IMR-90 (cell line): ENCODE measurements around the gene PLEKHG7. TPM values are rescaled to one million over a fixed set of nuclear protein-coding genes. Genes with fewer than 3 reads are reported as not detected.

Experiments
- ATAC-seq: fragments of 200-7000 bp; cut with Tn5 transposase; 2 replicates; pipeline ENCODE4 v1.9.1; 2020; ENCODE audit warnings: low read depth, mild to moderate bottlenecking, moderate library complexity
- BruUV-seq: library from RNA; stranded (reverse); fragments of 400-500 nt; replicated peaks from 2 replicates; lab custom pipeline; 2021; lab: Mats Ljungman, UMichigan
- CTCF ChIA-PET: fragments of 300-600 bp; formaldehyde crosslinking; extraction: SDS; loops from one replicate; lab custom pipeline; 2021; ENCODE audit warnings: antibody characterized with exemption; lab: Yijun Ruan, JAX
- POLR2A ChIA-PET: fragments of 300-600 bp; sonication (Branson Sonifier 250); formaldehyde crosslinking; loops from one replicate; lab custom pipeline; 2022; ENCODE audit warnings: antibody characterized with exemption; ENCODE audit not compliant: unreplicated experiment; lab: Charles Lee
- DNase-seq: peaks from one replicate; pipeline ENCODE4 v3.0.0; 2013
- H2AFZ ChIP-seq: replicated peaks from 2 replicates; pipeline ENCODE3; 2013; ENCODE audit warnings: low read length, mild to moderate bottlenecking; ENCODE audit not compliant: poor library complexity
- H2AK5ac ChIP-seq: 2 replicates; pipeline ENCODE4 v1.6.1; 2013; ENCODE audit warnings: low read depth, low read length, inconsistent platforms
- H2AK9ac ChIP-seq: replicated peaks from 2 replicates; pipeline ENCODE3; 2013; ENCODE audit warnings: mild to moderate bottlenecking, low read depth, low read length, moderate library complexity; ENCODE audit not compliant: poor library complexity
- H2BK120ac ChIP-seq: 2 replicates; pipeline ENCODE4 v1.6.1; 2013; ENCODE audit warnings: low read depth, low read length, inconsistent platforms
- H2BK15ac ChIP-seq: 3 replicates; pipeline ENCODE4 v1.6.1; 2013; ENCODE audit warnings: low read depth, low read length, inconsistent platforms
- H2BK20ac ChIP-seq: 2 replicates; pipeline ENCODE4 v1.6.1; 2013; ENCODE audit warnings: low read depth, mild to moderate bottlenecking, inconsistent platforms, low read length, moderate library complexity
- H2BK5ac ChIP-seq: 2 replicates; pipeline ENCODE4 v1.6.1; 2013; ENCODE audit warnings: mild to moderate bottlenecking, low read depth, low read length, inconsistent platforms; ENCODE audit not compliant: poor library complexity, severe bottlenecking
- H3K14ac ChIP-seq: replicated peaks from 2 replicates; pipeline ENCODE4 v1.6.1; 2013; ENCODE audit warnings: low read depth, low read length, inconsistent platforms
- H3K18ac ChIP-seq: 2 replicates; pipeline ENCODE4 v1.6.1; 2013; ENCODE audit warnings: low read depth, low read length, control low read depth
- H3K23ac ChIP-seq: 2 replicates; pipeline ENCODE4 v1.6.1; 2013; ENCODE audit warnings: low read depth, low read length, inconsistent platforms
- H3K27ac ChIP-seq: 2 replicates; pipeline ENCODE4 v1.5.1; 2013; ENCODE audit warnings: mild to moderate bottlenecking, control low read depth, low read length; ENCODE audit not compliant: insufficient read depth
- H3K27me3 ChIP-seq: 2 replicates; pipeline ENCODE4 v1.6.1; 2013; ENCODE audit warnings: low read length; ENCODE audit not compliant: control insufficient read depth, insufficient read depth
- H3K36me3 ChIP-seq: 2 replicates; pipeline ENCODE4 v1.6.1; 2013; ENCODE audit warnings: low read length, mixed read lengths; ENCODE audit not compliant: control insufficient read depth, insufficient read depth
- H3K4ac ChIP-seq: 2 replicates; pipeline ENCODE4 v1.6.1; 2013; ENCODE audit warnings: low read depth, low read length, inconsistent platforms
- H3K4me1 ChIP-seq: 2 replicates; pipeline ENCODE4 v1.6.1; 2013; ENCODE audit warnings: low read length, mixed read lengths; ENCODE audit not compliant: control insufficient read depth, insufficient read depth
- H3K4me2 ChIP-seq: 2 replicates; pipeline ENCODE4 v1.6.1; 2013; ENCODE audit warnings: low read depth, mild to moderate bottlenecking, control low read depth, low read length, moderate library complexity
- H3K4me3 ChIP-seq: 2 replicates; pipeline ENCODE4 v1.5.1; 2013; ENCODE audit warnings: low read depth, mild to moderate bottlenecking, control low read depth, low read length, moderate library complexity; ENCODE audit not compliant: insufficient read depth
- H3K56ac ChIP-seq: 2 replicates; pipeline ENCODE4 v1.6.1; 2013; ENCODE audit warnings: low read length, inconsistent platforms; ENCODE audit not compliant: insufficient read depth; ENCODE audit errors: extremely low read depth
- H3K79me1 ChIP-seq, 2 experiments: 2 replicates each; pipeline ENCODE4 v1.6.1; 2013; ENCODE audit warnings: low read length in 2 of 2, inconsistent platforms in 1 of 2, low read depth in 1 of 2
- H3K9ac ChIP-seq: 2 replicates; pipeline ENCODE4 v1.6.1; 2013; ENCODE audit warnings: low read depth, low read length, control low read depth
- H3K9me1 ChIP-seq: 2 replicates; pipeline ENCODE4 v1.6.1; 2013; ENCODE audit warnings: low read length, inconsistent platforms; ENCODE audit not compliant: insufficient read depth
- H3K9me3 ChIP-seq: 2 replicates; pipeline ENCODE4 v1.6.1; 2013; ENCODE audit warnings: low read length; ENCODE audit not compliant: control insufficient read depth, insufficient read depth
- H4K20me1 ChIP-seq: 2 replicates; pipeline ENCODE4 v1.6.1; 2013; ENCODE audit warnings: low read length, inconsistent platforms; ENCODE audit not compliant: insufficient read depth
- H4K5ac ChIP-seq: 2 replicates; pipeline ENCODE4 v1.6.1; 2013; ENCODE audit warnings: mild to moderate bottlenecking, low read depth, low read length, control low read depth
- H4K8ac ChIP-seq, 2 experiments: 2 replicates each; pipeline ENCODE4 v1.6.1; 2013; ENCODE audit warnings: low read depth in 2 of 2, low read length in 2 of 2, control low read depth in 1 of 2, inconsistent platforms in 1 of 2
- H4K91ac ChIP-seq: 2 replicates; pipeline ENCODE4 v1.6.1; 2013; ENCODE audit warnings: low read depth, low read length, inconsistent platforms; ENCODE audit not compliant: insufficient read depth
- BHLHE40 ChIP-seq: fragments of 150-350 bp; IDR thresholded peaks from 2 replicates; pipeline ENCODE4 v1.6.1; 2016; ENCODE audit warnings: mild to moderate bottlenecking, low read depth, low read length
- CEBPB ChIP-seq: IDR thresholded peaks from 2 replicates; pipeline ENCODE4 v1.6.1; 2012; ENCODE audit warnings: low read depth, low read length, improper control_type of control experiment
- CHD1 ChIP-seq: IDR thresholded peaks from 2 replicates; pipeline ENCODE4 v1.6.1; 2012; ENCODE audit warnings: low read depth, low read length, improper control_type of control experiment
- FOS ChIP-seq: fragments of 150-350 bp; IDR thresholded peaks from 2 replicates; pipeline ENCODE4 v1.6.1; 2016; ENCODE audit warnings: low read depth, low read length
- MAFK ChIP-seq: IDR thresholded peaks from 2 replicates; pipeline ENCODE4 v1.6.1; 2012; ENCODE audit warnings: low read depth, low read length, improper control_type of control experiment
- MAZ ChIP-seq: IDR thresholded peaks from 2 replicates; pipeline ENCODE4 v1.6.1; 2012; ENCODE audit warnings: low read depth, mild to moderate bottlenecking, low read length, improper control_type of control experiment, moderate library complexity, borderline replicate concordance
- MXI1 ChIP-seq: IDR thresholded peaks from 2 replicates; pipeline ENCODE4 v1.6.1; 2012; ENCODE audit warnings: low read depth, mild to moderate bottlenecking, low read length, moderate library complexity, borderline replicate concordance
- NFE2L2 ChIP-seq: fragments of 150-350 bp; IDR thresholded peaks from 2 replicates; pipeline ENCODE4 v1.6.1; 2016; ENCODE audit warnings: low read depth, mild to moderate bottlenecking, low read length
- POLR2A ChIP-seq: IDR thresholded peaks from 2 replicates; pipeline ENCODE4 v1.6.1; 2012; ENCODE audit warnings: mild to moderate bottlenecking, low read depth, low read length
- RAD21 ChIP-seq: IDR thresholded peaks from 2 replicates; pipeline ENCODE4 v1.6.1; 2012; ENCODE audit warnings: low read length, improper control_type of control experiment
- RCOR1 ChIP-seq: IDR thresholded peaks from 2 replicates; pipeline ENCODE4 v1.6.1; 2012; ENCODE audit warnings: mild to moderate bottlenecking, low read length, improper control_type of control experiment; ENCODE audit not compliant: insufficient replicate concordance
- RFX5 ChIP-seq: IDR thresholded peaks from 2 replicates; pipeline ENCODE4 v1.8.0; 2012; ENCODE audit warnings: low read depth, mild to moderate bottlenecking, low read length, moderate library complexity
- SMC3 ChIP-seq: fragments of 150-350 bp; IDR thresholded peaks from 2 replicates; pipeline ENCODE4 v1.6.1; 2016; ENCODE audit warnings: low read depth, mild to moderate bottlenecking, antibody characterized with exemption, low read length, moderate library complexity
- WGBS, 2 experiments: methylation state at CpG; one replicate each; pipeline versions ENCODE4 v1.1.5 to v1.1.7; 2013; ENCODE audit warnings: missing lambda C conversion rate in 2 of 2; ENCODE audit not compliant: insufficient read length in 1 of 2; ENCODE audit errors: extremely low coverage in 2 of 2; 5-methylcytosine and 5-hydroxymethylcytosine counted together
- dilution Hi-C: fragments of 300-500 bp; cut with HindIII; formaldehyde crosslinking; loops from one replicate; pipeline ENCODE4 v1.14.3; 2018; ENCODE audit warnings: low sequenced_read_pairs; ENCODE audit not compliant: unreplicated experiment
- in situ Hi-C: fragments of 300-500 bp; cut with MboI; formaldehyde crosslinking; loops from 3 replicates; pipeline ENCODE4 v1.14.3; 2019; ENCODE audit warnings: low sequenced_read_pairs, inconsistent platforms, mixed read lengths
- intact Hi-C: fragments of 100-400 bp; cut with micrococcal nuclease; formaldehyde crosslinking; loops from 2 replicates; pipeline ENCODE4 v1.10.0; 2022
- polyA plus RNA-seq, 3 experiments: library from polyadenylated mRNA; depleted of rRNA; stranded (reverse); fragments of >200 nt; gene quantifications; 2 replicates each; pipeline ENCODE4 v1.2.3, GENCODE V29; 2012; ENCODE audit warnings: low replicate concordance in 1 of 3
- total RNA-seq: library from RNA; depleted of rRNA; stranded (reverse); fragments of >200 nt; gene quantifications from 2 replicates; pipeline ENCODE4 v1.2.3, GENCODE V29; 2012
- TF ChIP-seq, protein P1 (sequence below): conservative IDR thresholded peaks from 2 replicates; pipeline ENCODE4 v1.5.1; 2012; ENCODE audit warnings: mild to moderate bottlenecking, low read depth, low read length, improper control_type of control experiment
- TF ChIP-seq, protein P2 (sequence below): fragments of 150-350 bp; IDR thresholded peaks from 2 replicates; pipeline ENCODE4 v1.6.1; 2017; ENCODE audit warnings: mild to moderate bottlenecking, antibody characterized with exemption, low read length, low read depth
- TF ChIP-seq, protein P3 (sequence below): fragments of 150-350 bp; IDR thresholded peaks from 2 replicates; pipeline ENCODE4 v1.6.1; 2016; ENCODE audit warnings: low read depth, mild to moderate bottlenecking, low read length, moderate library complexity, borderline replicate concordance

The PLEKHG7 gene
- total and polyA plus RNA-seq, 2 of the 4 experiments (the other 2 are of a cell fraction), result not detected

DNA sequence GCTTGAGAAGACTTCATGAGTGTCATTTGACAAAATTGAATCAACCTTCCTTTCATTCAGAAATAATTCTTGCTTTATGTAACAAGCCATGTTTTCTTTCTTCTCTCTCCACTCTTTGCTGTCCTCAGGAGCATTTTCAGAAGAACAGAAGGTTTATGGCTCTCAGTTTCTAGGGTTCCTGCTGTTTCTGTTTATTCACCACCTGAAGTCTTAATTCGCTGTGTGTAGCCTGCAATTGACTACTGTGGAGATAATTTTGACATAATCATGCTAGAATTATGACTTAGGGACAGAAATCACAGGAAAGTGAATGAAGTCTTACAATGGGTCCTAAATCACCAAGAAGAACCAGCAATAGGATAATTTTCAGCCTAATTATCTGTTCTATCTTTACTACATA lies 7.2 kb upstream of the PLEKHG7 start:
- TF ChIP-seq FOS (no peak), NFE2L2 (no peak), RFX5 (no peak), MXI1 (no peak), BHLHE40 (no peak), POLR2A (no peak), CEBPB (no peak), RCOR1 (no peak), MAZ (no peak), RAD21 (no peak), MAFK (no peak), CHD1 (no peak), SMC3 (no peak)
- TF ChIP-seq, protein P1, sequence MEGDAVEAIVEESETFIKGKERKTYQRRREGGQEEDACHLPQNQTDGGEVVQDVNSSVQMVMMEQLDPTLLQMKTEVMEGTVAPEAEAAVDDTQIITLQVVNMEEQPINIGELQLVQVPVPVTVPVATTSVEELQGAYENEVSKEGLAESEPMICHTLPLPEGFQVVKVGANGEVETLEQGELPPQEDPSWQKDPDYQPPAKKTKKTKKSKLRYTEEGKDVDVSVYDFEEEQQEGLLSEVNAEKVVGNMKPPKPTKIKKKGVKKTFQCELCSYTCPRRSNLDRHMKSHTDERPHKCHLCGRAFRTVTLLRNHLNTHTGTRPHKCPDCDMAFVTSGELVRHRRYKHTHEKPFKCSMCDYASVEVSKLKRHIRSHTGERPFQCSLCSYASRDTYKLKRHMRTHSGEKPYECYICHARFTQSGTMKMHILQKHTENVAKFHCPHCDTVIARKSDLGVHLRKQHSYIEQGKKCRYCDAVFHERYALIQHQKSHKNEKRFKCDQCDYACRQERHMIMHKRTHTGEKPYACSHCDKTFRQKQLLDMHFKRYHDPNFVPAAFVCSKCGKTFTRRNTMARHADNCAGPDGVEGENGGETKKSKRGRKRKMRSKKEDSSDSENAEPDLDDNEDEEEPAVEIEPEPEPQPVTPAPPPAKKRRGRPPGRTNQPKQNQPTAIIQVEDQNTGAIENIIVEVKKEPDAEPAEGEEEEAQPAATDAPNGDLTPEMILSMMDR, result no peak
- TF ChIP-seq, protein P2, sequence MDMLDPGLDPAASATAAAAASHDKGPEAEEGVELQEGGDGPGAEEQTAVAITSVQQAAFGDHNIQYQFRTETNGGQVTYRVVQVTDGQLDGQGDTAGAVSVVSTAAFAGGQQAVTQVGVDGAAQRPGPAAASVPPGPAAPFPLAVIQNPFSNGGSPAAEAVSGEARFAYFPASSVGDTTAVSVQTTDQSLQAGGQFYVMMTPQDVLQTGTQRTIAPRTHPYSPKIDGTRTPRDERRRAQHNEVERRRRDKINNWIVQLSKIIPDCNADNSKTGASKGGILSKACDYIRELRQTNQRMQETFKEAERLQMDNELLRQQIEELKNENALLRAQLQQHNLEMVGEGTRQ, result no peak
- TF ChIP-seq, protein P3, sequence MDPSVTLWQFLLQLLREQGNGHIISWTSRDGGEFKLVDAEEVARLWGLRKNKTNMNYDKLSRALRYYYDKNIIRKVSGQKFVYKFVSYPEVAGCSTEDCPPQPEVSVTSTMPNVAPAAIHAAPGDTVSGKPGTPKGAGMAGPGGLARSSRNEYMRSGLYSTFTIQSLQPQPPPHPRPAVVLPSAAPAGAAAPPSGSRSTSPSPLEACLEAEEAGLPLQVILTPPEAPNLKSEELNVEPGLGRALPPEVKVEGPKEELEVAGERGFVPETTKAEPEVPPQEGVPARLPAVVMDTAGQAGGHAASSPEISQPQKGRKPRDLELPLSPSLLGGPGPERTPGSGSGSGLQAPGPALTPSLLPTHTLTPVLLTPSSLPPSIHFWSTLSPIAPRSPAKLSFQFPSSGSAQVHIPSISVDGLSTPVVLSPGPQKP, result no peak
- in situ Hi-C loops (no loop called here), intact Hi-C loops (no loop called here), dilution Hi-C loops (no loop called here)
- H3K9me1 ChIP-seq, result no peaks in the 10 kb centered on the region
- no peaks in the 10 kb centered on the region for H3K36me3 ChIP-seq
- no peak overlapping the region for H2BK20ac ChIP-seq
- no peaks in the 10 kb centered on the region for H4K20me1 ChIP-seq
- no peak overlapping the region for H4K8ac ChIP-seq
- no peak overlapping the region for H3K14ac ChIP-seq
- no peak overlapping the region for H3K56ac ChIP-seq
- 0 out of 2 replicates have a peak, but pooled peaks cover 2% of the 10 kb centered on the region for H3K9me3 ChIP-seq
- no peak overlapping the region for H3K4ac ChIP-seq
- H3K18ac ChIP-seq, result no peak overlapping the region
- H2BK15ac ChIP-seq, result no peak overlapping the region
- no TSS peak for BruUV-seq
- no peak overlapping the region for H4K91ac ChIP-seq
- H3K79me1 ChIP-seq, result no peaks in the 10 kb centered on the region
- CTCF ChIA-PET, result no interaction called here
- H2BK5ac ChIP-seq, result no peak overlapping the region
- no peak overlapping the region for H3K4me2 ChIP-seq
- no peak overlapping the region for H4K5ac ChIP-seq
- DNase-seq (no peak), ATAC-seq (no peak)
- H3K9ac ChIP-seq, result no peak overlapping the region
- H2AK9ac ChIP-seq, result no peak overlapping the region
- no peak overlapping the region for H2AK5ac ChIP-seq
- no peak overlapping the region for H3K27ac ChIP-seq
- no peaks in the 10 kb centered on the region; the same call in 1 of the 2 replicates for H3K27me3 ChIP-seq
- H3K4me1 ChIP-seq, result no peaks in the 10 kb centered on the region
- no peak overlapping the region for H3K4me3 ChIP-seq
- no peak overlapping the region for H2BK120ac ChIP-seq
- H3K23ac ChIP-seq, result no peak overlapping the region
- POLR2A ChIA-PET, result no interaction called here
- WGBS, 2 experiments, result no CpG with 5 or more reads among the region's 1 CpG
- H2AFZ ChIP-seq, result no peak overlapping the region
